ENCODE measurements around the gene FLVCR1. TPM values are rescaled to one million over a fixed set of nuclear protein-coding genes. Genes with fewer than 3 reads are reported as not detected.
A peak's percentile ranks its signal among the peaks of the same experiment; 100 is the strongest.
"Not testable (repeated sequence)": the region's sequence is repeated elsewhere in the genome, so short reads cannot be mapped to it uniquely, and the experiment has no call there.

Gene FLVCR1
- total RNA-seq, 1 donor: 15.1 TPM

GRCh38 chr1:212908971-212909370, 50.9 kb downstream of the FLVCR1 start:
- TF ChIP-seq CTCF (IDR thresholded peaks at IDR 0.05; ENCODE audit: insufficient read depth, low read depth, low read length): no peak
- no peak for DNase-seq (ENCODE audit: low read depth)

GRCh38 chr1:212909652-212910063, 51.6 kb downstream of the FLVCR1 start:
- no peak for TF ChIP-seq CTCF (IDR thresholded peaks at IDR 0.05; ENCODE audit: insufficient read depth, low read depth, low read length)
- H3K4me3 ChIP-seq (ENCODE audit: low read depth, low read length): no peak overlapping the region
- no peak for DNase-seq (ENCODE audit: low read depth)

More at GRCh38 chr1:212908971-212909370, 50.9 kb downstream of the FLVCR1 start:
- no peak overlapping the region for H3K4me3 ChIP-seq (ENCODE audit: low read depth, low read length)

- not testable (repeated sequence) for DNase-seq (ENCODE audit: low read depth); H3K4me3 ChIP-seq (ENCODE audit: low read depth, low read length)
Observed at GRCh38 chr1:212910213-212910612, 52.1 kb downstream of the FLVCR1 start.

- DNase-seq (ENCODE audit: low read depth); H3K4me3 ChIP-seq (ENCODE audit: low read depth, low read length): not testable (repeated sequence)
Observed at GRCh38 chr1:212913638-212914037, 55.6 kb downstream of the FLVCR1 start.

- not testable (repeated sequence) for H3K4me3 ChIP-seq (ENCODE audit: low read depth, low read length); DNase-seq (ENCODE audit: low read depth)
Observed at GRCh38 chr1:212914110-212914509, 56.0 kb downstream of the FLVCR1 start.

GRCh38 chr1:212914789-212915188, 56.7 kb downstream of the FLVCR1 start:
- no peak for TF ChIP-seq CTCF (IDR thresholded peaks at IDR 0.05; ENCODE audit: insufficient read depth, low read depth, low read length)
- DNase-seq (ENCODE audit: low read depth): no peak
- H3K4me3 ChIP-seq (ENCODE audit: low read depth, low read length): no peak overlapping the region

GRCh38 chr1:212915245-212916091, 57.4 kb downstream of the FLVCR1 start:
- TF ChIP-seq CTCF (IDR thresholded peaks at IDR 0.05; ENCODE audit: insufficient read depth, low read depth, low read length): peak; percentile 68
- DNase-seq (ENCODE audit: low read depth): peak; percentile 69

GRCh38 chr1:212916481-212917133, 58.5 kb downstream of the FLVCR1 start:
- no peak overlapping the region for H3K4me3 ChIP-seq (ENCODE audit: low read depth, low read length)

More at GRCh38 chr1:212915245-212916091, 57.4 kb downstream of the FLVCR1 start:
- H3K4me3 ChIP-seq (ENCODE audit: low read depth, low read length): no peak overlapping the region

More at GRCh38 chr1:212916481-212917133, 58.5 kb downstream of the FLVCR1 start:
- DNase-seq (ENCODE audit: low read depth): peak; percentile 24
- no peak for TF ChIP-seq CTCF (IDR thresholded peaks at IDR 0.05; ENCODE audit: insufficient read depth, low read depth, low read length)

Data from fibroblast of villous mesenchyme (primary cell).